HG02678 (cell line): Measurements from ENCODE around the gene LCE3B.
"Not testable (repeated sequence)": the region's sequence is repeated elsewhere in the genome, so short reads cannot be mapped to it uniquely, and the experiment has no call there.

Experiments
- ATAC-seq: cut with Tn5 transposase; IDR thresholded peaks from one replicate; pipeline ENCODE4 v1.9.1; 2021; ENCODE audit warnings: mild to moderate bottlenecking, moderate library complexity; ENCODE audit not compliant: unreplicated experiment

The LCE3B gene

GRCh38 chr1:152613511-152613910 lies at the start of gene LCE3B:
TSS of gene LCE3B (plus strand) at chr1:152613811. CDS start at chr1:152613811, 0 bp downstream.
- ATAC-seq: no peak

- no peak for ATAC-seq
These were observed 48.5 kb upstream of the LCE3B start for GRCh38 chr1:152565115-152565514.

GRCh38 chr1:152565535-152566215 lies 47.9 kb upstream of the LCE3B start:
- ATAC-seq: no peak

- ATAC-seq: no peak
These were observed 46.9 kb upstream of the LCE3B start, which contains the start of gene LCE3E for GRCh38 chr1:152566681-152567080. TSS of gene LCE3E (minus strand) at chr1:152566780. CDS start at chr1:152566208, 572 bp downstream.

- no peak for ATAC-seq
These were observed 36.4 kb upstream of the LCE3B start for GRCh38 chr1:152577168-152577567.

GRCh38 chr1:152579526-152579925 lies 34.1 kb upstream of the LCE3B start:
- not testable (repeated sequence) for ATAC-seq

GRCh38 chr1:152580433-152580832 lies 33.2 kb upstream of the LCE3B start, which contains the start of gene LCE3D:
TSS of gene LCE3D (minus strand) at chr1:152580516. CDS start at chr1:152579936, 580 bp downstream.
- ATAC-seq: no peak

GRCh38 chr1:152582647-152583046 lies 31.0 kb upstream of the LCE3B start:
- ATAC-seq: no peak

GRCh38 chr1:152585586-152585985 lies 28.0 kb upstream of the LCE3B start:
- no peak for ATAC-seq

GRCh38 chr1:152596986-152597385 lies 16.6 kb upstream of the LCE3B start:
- ATAC-seq: no peak

- no peak for ATAC-seq
These were observed 13.7 kb upstream of the LCE3B start, which contains the start of gene LCE3C for GRCh38 chr1:152599934-152600333. TSS of gene LCE3C (plus strand) at chr1:152600234. CDS start at chr1:152600732, 498 bp downstream.

- no peak for ATAC-seq
These were observed 8.4 kb downstream of the LCE3B start for GRCh38 chr1:152621993-152622392.

GRCh38 chr1:152622803-152623202 lies 9.2 kb downstream of the LCE3B start, which contains the start of gene LCE3A:
TSS of gene LCE3A (minus strand) at chr1:152623103. CDS start at chr1:152623103, 0 bp downstream.
- ATAC-seq: no peak

GRCh38 chr1:152623203-152623844 lies 9.7 kb downstream of the LCE3B start:
- no peak for ATAC-seq

- no peak for ATAC-seq
These were observed 13.1 kb downstream of the LCE3B start for GRCh38 chr1:152626744-152627143.

GRCh38 chr1:152630596-152630995 lies 17.0 kb downstream of the LCE3B start:
- ATAC-seq: no peak

GRCh38 chr1:152640351-152640750 lies 26.7 kb downstream of the LCE3B start:
- ATAC-seq: no peak

GRCh38 chr1:152643945-152644344 lies 30.3 kb downstream of the LCE3B start:
- no peak for ATAC-seq

GRCh38 chr1:152645146-152645545 lies 31.5 kb downstream of the LCE3B start:
- ATAC-seq: no peak

GRCh38 chr1:152646656-152647055 lies 33.0 kb downstream of the LCE3B start:
- ATAC-seq: no peak

GRCh38 chr1:152654110-152654509 lies 40.5 kb downstream of the LCE3B start:
- no peak for ATAC-seq

GRCh38 chr1:152656459-152656858 lies 42.8 kb downstream of the LCE3B start:
- ATAC-seq: no peak
